ENCODE results near the gene FAM174C. TPM values are rescaled to one million over a fixed set of nuclear protein-coding genes. Genes with fewer than 3 reads are reported as not detected.

FAM174C gene
- total and polyA plus RNA-seq, 2 donors (not counting 3 experiments of a cell fraction or from before 2014, with no cell fraction given): 46.7 to 83.9 TPM

DNA sequence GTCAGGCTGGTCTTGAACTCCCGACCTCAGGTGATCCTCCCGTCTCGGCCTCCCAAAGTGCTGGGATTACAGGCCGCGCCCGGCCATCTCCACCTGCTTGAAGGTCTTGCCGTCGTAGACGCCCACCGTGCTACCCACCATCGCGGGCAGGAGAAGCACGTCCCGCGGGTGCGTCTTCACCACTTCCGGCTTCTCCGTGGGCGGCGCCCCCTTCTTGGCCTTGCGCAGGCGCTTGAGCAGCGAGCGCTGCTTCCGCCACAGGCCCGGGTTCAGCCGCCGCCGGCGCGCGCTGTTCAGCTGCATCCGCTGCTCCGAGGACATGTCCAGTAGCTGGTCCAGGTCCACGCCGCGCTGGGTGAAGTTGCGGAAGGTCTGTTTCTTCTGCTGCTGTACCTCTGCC is 32.0 kb downstream of the FAM174C start:
- no peaks in the 10 kb centered on the region for H3K27me3 ChIP-seq (ENCODE audit: control insufficient read depth in 2 of 2, insufficient read depth in 2 of 2, low read length in 2 of 2)
- no peak for FAIRE-seq
- dilution Hi-C loops (cut with MboI; ENCODE audit: extremely low pct_ligation_motif_present, low sequenced_read_pairs): no loop called here

More for the DNA sequence above, 32.0 kb downstream of the FAM174C start:
- DNase-seq (ENCODE audit: low read depth, low spot score): no peak
- intact Hi-C loops (cut with micrococcal nuclease): no loop called here
- H3K9ac ChIP-seq (replicated peaks; ENCODE audit: extremely low read depth, insufficient read depth, low read length): no peak overlapping the region
- H2AFZ ChIP-seq (ENCODE audit: low read depth, low read length): no peak overlapping the region
- H3K4me2 ChIP-seq (ENCODE audit: insufficient read depth, low read length): no peak overlapping the region
- CTCF ChIA-PET: interaction anchor here (1.2 to 1.7 kb wide), 2 partner anchors 9 to 28 kb away, joined by 3 to 5 read pairs; no protein-coding TSS in a partner anchor
- no peak for TF ChIP-seq EZH2 (IDR thresholded peaks at IDR 0.05; ENCODE audit: borderline replicate concordance, low read depth, low read length, severe bottlenecking)
- TF ChIP-seq POLR2A (IDR thresholded peaks at IDR 0.05; ENCODE audit: low read depth, low read length): no peak
- no peak for TF ChIP-seq POLR2AphosphoS5 (IDR thresholded peaks at IDR 0.05; ENCODE audit: insufficient read depth, low read depth, low read length)
- TF ChIP-seq JUN (IDR thresholded peaks at IDR 0.05; ENCODE audit: borderline replicate concordance, insufficient read depth, insufficient read length, low read depth): no peak
- no peak for TF ChIP-seq MYC (IDR thresholded peaks at IDR 0.05; ENCODE audit: low read depth, low read length)
- no peak for TF ChIP-seq GATA2 (IDR thresholded peaks at IDR 0.05; ENCODE audit: insufficient read depth, insufficient read length, low read depth, low read length)
- TF ChIP-seq, protein P1, sequence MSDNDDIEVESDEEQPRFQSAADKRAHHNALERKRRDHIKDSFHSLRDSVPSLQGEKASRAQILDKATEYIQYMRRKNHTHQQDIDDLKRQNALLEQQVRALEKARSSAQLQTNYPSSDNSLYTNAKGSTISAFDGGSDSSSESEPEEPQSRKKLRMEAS (IDR thresholded peaks at IDR 0.05; ENCODE audit: insufficient read depth, insufficient read length): no peak
- TF ChIP-seq FOS (IDR thresholded peaks at IDR 0.05; ENCODE audit: borderline replicate concordance, insufficient read depth, low read length): no peak
- TF ChIP-seq, protein P2, sequence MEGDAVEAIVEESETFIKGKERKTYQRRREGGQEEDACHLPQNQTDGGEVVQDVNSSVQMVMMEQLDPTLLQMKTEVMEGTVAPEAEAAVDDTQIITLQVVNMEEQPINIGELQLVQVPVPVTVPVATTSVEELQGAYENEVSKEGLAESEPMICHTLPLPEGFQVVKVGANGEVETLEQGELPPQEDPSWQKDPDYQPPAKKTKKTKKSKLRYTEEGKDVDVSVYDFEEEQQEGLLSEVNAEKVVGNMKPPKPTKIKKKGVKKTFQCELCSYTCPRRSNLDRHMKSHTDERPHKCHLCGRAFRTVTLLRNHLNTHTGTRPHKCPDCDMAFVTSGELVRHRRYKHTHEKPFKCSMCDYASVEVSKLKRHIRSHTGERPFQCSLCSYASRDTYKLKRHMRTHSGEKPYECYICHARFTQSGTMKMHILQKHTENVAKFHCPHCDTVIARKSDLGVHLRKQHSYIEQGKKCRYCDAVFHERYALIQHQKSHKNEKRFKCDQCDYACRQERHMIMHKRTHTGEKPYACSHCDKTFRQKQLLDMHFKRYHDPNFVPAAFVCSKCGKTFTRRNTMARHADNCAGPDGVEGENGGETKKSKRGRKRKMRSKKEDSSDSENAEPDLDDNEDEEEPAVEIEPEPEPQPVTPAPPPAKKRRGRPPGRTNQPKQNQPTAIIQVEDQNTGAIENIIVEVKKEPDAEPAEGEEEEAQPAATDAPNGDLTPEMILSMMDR (IDR thresholded peaks at IDR 0.05; ENCODE audit: extremely low read depth in 1 of 2, insufficient read depth in 1 of 2, low read depth in 1 of 2, low read length in 2 of 2): no peak
- H3K79me2 ChIP-seq (ENCODE audit: control insufficient read depth, insufficient read depth, low read length): no peaks in the 10 kb centered on the region
- no peaks in the 10 kb centered on the region for H4K20me1 ChIP-seq (replicated peaks; ENCODE audit: control insufficient read depth, extremely low read depth, insufficient read depth, low read length)
- no peak overlapping the region for H3K4me3 ChIP-seq (replicated peaks in 1 of 3; ENCODE audit: insufficient read depth in 1 of 3, low read depth in 1 of 3, low read length in 3 of 3)
- H3K27ac ChIP-seq (ENCODE audit: insufficient read depth, low read depth, low read length): no peak overlapping the region
- no peaks in the 10 kb centered on the region for H3K9me1 ChIP-seq (replicated peaks; ENCODE audit: control insufficient read depth, extremely low read depth, insufficient read depth, low read length)
- POLR2A ChIA-PET: no interaction called here
- H3K4me1 ChIP-seq (ENCODE audit: control insufficient read depth, extremely low read depth, insufficient read depth, low read length): no peaks in the 10 kb centered on the region
- H3K36me3 ChIP-seq (ENCODE audit: control insufficient read depth in 2 of 2, extremely low read depth in 1 of 2, insufficient read depth in 2 of 2, low read length in 2 of 2): no peaks in the 10 kb centered on the region
- no peaks in the 10 kb centered on the region for H3K9me3 ChIP-seq (replicated peaks; ENCODE audit: control insufficient read depth, insufficient read depth, low read length)
- BruUV-seq (replicated peaks): no TSS peak
